Mammary epithelial cell (primary cell): ENCODE results near the gene ALKBH7.

Experiments used
- EZH2 ChIP-seq: IDR thresholded peaks from 2 replicates; pipeline ENCODE4 v1.6.1; 2012; ENCODE audit warnings: low read length, inconsistent platforms, borderline replicate concordance
- TF ChIP-seq, protein P1 (sequence below), 2 donors: IDR thresholded peaks in 1 of 2; conservative IDR thresholded peaks in 1 of 2; 2 replicates each; pipeline ENCODE4 v1.5.1; 2011 to 2012; ENCODE audit warnings: inconsistent platforms in 2 of 2, low read length in 2 of 2, mild to moderate bottlenecking in 2 of 2, control low read depth in 1 of 2, low read depth in 1 of 2; ENCODE audit not compliant: insufficient read depth in 1 of 2; ENCODE audit errors: extremely low read depth in 1 of 2

DNA sequence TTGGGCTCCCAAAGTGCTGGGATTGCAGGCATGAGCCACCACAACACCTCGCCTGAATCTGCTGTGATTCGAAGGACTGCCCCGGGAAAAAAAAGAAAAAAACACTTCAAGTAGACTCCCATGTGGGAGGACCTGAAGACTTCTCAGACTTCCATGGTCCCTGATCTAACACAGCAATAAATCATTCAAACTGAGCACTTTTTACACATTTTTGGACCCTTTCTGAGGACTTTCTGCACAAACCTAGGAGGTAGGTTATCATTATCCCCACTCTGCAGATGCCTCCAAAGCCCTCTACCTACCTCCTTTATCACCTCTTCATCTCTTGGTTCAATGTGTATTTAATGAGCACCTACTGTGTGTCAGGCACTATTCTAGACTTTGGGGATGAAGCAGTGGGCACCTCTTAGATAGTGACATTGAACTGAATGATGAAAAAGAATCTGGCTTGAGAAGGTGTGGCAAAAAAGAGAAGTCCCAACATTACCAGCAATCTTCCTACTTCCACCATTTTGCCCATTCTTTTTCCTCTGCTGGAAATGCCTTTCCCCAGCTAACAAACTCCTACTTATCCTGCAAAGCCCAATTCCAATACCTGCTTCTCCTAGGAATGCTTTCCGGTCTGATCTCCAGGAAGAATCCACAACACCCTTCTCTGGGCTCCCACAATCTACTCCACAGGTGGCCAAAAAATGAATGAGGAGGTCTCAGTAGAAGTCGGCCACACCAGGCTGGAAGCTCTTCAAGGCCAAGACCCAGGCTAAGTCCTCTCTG is 12.8 kb upstream of the ALKBH7 start:
- TF ChIP-seq, protein P1, sequence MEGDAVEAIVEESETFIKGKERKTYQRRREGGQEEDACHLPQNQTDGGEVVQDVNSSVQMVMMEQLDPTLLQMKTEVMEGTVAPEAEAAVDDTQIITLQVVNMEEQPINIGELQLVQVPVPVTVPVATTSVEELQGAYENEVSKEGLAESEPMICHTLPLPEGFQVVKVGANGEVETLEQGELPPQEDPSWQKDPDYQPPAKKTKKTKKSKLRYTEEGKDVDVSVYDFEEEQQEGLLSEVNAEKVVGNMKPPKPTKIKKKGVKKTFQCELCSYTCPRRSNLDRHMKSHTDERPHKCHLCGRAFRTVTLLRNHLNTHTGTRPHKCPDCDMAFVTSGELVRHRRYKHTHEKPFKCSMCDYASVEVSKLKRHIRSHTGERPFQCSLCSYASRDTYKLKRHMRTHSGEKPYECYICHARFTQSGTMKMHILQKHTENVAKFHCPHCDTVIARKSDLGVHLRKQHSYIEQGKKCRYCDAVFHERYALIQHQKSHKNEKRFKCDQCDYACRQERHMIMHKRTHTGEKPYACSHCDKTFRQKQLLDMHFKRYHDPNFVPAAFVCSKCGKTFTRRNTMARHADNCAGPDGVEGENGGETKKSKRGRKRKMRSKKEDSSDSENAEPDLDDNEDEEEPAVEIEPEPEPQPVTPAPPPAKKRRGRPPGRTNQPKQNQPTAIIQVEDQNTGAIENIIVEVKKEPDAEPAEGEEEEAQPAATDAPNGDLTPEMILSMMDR (conservative IDR thresholded peaks at IDR 0.05 in 1 of 2, IDR thresholded peaks at IDR 0.05 in 1 of 2; ENCODE audit: extremely low read depth in 1 of 2, insufficient read depth in 1 of 2, low read depth in 1 of 2, low read length in 2 of 2), result no peak
- no peak for TF ChIP-seq EZH2
